Activated naive CD4-positive, alpha-beta T cell (primary cell): ENCODE data around the gene ADAM15.

Experiments used
- DNase-seq, 4 experiments: peaks; one replicate each; lab custom pipeline; 2025; lab: John Stamatoyannopoulos, UW

Gene ADAM15

DNA sequence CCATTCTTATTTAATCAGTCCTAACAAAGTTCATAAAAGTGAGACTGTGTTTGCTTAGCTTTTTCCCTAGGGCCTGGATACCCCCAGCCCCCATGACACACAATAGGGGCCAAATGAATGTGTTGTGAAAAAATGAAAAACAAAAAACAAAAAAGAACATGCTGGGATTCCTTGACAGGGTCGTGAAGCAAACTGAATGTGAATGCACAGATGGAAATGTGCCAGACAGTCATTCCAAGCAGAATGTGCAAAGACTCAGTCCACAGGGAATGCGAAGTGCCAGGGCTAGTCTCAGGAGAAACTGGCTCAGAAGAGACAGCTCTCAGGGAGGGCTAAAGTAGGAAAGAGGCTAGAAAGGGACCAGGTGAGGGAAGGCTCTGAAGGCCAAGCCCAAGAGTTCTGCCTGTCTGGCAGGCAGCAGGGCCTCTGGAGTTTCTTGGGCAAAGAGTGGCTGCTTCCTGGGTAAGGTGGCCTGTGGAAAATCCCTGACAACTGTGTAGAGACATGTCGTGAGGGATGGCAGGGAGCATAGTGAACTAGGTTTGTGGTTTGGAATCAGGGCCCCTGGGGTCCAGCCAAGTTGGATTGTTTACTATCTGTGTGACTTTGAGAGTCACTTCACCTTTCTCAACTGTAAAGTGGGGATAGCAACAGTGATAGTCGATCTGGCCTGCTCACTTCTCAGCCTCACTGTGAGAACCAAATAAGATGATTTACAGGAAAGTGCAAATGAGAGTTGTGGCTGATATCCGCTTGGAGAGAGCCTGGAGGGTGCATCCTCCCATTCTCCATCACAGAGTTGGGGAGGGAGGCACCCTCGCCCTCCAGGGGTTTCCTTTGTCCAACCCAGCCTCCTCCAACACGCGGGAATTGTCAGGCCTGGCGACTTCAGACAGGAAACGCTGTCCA is 1.2 kb upstream of the ADAM15 start:
- DNase-seq: no peak

- DNase-seq: no peak
Observed at GRCh38 chr1:155051342-155051776, 243 bp downstream of the ADAM15 start.

DNA sequence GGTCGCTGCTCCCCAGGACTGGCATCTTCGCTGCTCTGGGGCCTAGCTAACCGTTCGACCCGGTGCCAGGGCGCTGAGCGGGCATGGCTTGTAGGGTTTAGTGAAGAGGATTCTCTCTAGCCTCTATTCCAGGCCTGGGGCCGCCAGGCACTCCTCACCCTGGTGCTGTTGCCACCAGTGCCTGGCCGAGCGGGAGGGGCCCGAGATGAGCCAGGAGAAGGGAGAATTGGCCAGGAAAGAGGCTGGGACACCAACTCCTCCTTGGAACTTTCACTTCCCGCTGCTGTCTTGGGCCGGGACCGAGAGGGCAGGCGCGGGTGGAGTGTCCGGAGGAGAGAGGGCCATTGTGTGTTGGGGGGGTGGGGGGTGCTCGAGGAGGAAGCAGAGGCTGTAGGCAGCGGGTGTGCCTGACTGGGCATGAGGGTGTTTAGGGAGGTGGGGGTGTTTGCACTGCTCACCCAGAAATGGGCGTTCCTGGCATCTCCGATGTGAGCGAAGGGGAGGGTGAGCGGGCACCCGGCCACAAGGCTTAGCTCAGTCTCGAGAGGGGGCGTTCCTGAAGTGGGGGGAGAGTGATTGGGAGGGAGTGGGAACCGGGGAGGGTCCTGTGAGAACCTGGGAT is 772 bp downstream of the ADAM15 start:
- peak in 3 of 4 experiments; percentile 8 to 40 (median 18) for DNase-seq

GRCh38 chr1:155052439-155053395 is 1.6 kb downstream of the ADAM15 start:
- no peak for DNase-seq

GRCh38 chr1:155053531-155054105 is 2.5 kb downstream of the ADAM15 start:
- DNase-seq: no peak

GRCh38 chr1:155057104-155057503 is 6.0 kb downstream of the ADAM15 start:
- DNase-seq: no peak

DNA sequence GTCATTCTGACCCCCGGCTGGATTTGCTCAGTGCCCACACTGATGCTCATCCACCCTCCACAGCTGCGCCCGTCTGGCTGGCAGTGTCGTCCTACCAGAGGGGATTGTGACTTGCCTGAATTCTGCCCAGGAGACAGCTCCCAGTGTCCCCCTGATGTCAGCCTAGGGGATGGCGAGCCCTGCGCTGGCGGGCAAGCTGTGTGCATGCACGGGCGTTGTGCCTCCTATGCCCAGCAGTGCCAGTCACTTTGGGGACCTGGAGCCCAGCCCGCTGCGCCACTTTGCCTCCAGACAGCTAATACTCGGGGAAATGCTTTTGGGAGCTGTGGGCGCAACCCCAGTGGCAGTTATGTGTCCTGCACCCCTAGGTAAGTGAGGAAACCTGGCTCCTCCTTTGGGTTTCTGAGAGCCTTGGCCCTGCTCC is 6.7 kb downstream of the ADAM15 start:
- no peak for DNase-seq

DNA sequence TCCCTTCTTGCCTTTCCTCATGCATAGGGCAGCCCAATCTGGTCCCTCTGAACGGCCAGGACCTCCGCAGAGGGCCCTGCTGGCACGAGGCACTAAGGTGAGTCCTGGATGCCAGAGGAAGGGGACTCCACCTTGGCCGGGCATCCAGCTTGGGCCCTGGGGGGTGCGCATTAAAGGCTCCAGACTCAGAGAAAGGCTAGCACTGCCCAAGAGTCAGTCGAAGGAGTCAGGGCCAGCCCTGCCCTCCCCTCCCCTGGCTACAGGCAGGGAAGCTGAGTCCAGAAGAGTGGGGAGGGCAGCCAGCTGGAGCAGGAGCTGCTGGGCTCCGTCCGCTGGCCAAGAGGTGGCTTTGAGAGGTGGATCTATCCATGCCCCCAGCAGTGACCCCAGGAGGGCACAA is 9.6 kb downstream of the ADAM15 start:
- DNase-seq: no peak

GRCh38 chr1:155061381-155062150 is 10.4 kb downstream of the ADAM15 start:
- peak; percentile 81 to 97 (median 95) for DNase-seq

- no peak for DNase-seq
Observed at GRCh38 chr1:155062151-155062686, 11.1 kb downstream of the ADAM15 start.

GRCh38 chr1:155062702-155063411 is 11.7 kb downstream of the ADAM15 start:
- DNase-seq: peak; percentile 32 to 72 (median 50)

- peak; percentile 41 to 79 (median 60) for DNase-seq
Observed at GRCh38 chr1:155063550-155064110, 12.5 kb downstream of the ADAM15 start, which contains the start of gene EFNA4. TSS of gene EFNA4 (plus strand) at chr1:155063740. CDS start at chr1:155063824, 84 bp downstream.

GRCh38 chr1:155064111-155064831 is 13.2 kb downstream of the ADAM15 start:
- DNase-seq: no peak

DNA sequence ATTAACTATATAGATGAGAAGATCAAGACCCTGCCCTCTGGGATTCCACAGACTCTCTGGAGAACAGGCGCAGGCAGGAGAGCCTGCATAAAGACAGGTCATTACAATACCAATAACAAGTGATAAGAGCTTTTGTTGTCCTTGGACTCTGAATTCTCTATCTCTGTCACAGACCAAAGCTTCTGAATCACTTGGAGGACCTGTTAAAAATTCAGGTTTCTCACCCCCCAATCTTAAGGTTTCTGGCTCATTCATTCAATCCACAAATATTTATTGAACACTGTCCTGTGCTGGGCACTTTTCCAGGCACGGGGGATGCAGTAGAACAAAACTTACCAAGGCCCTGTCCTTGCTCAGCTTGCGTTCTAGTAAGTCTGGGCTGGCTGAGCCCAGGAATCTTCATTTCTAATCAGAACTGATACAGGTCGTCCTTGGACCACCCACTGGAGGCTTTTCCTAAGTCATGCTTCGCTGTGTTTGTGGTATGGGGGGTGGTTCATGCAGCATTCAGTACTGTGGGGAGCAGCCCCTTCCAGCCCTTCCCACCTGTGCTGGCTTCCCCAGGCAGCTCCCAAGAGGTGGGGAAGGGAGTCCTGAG is 13.8 kb downstream of the ADAM15 start:
- DNase-seq: no peak

DNA sequence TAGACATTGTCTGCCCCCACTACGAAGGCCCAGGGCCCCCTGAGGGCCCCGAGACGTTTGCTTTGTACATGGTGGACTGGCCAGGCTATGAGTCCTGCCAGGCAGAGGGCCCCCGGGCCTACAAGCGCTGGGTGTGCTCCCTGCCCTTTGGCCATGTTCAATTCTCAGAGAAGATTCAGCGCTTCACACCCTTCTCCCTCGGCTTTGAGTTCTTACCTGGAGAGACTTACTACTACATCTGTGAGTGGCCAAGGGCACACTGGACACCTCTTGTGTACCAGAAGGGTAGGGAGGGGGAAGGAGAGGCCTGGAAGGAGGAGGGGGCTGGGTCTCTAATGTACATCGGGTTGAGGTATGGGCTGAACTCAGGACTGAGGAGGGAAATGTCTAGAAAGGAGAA is 15.7 kb downstream of the ADAM15 start:
- no peak for DNase-seq

- DNase-seq: no peak
Observed at GRCh38 chr1:155068599-155068998, 17.5 kb downstream of the ADAM15 start.

DNA sequence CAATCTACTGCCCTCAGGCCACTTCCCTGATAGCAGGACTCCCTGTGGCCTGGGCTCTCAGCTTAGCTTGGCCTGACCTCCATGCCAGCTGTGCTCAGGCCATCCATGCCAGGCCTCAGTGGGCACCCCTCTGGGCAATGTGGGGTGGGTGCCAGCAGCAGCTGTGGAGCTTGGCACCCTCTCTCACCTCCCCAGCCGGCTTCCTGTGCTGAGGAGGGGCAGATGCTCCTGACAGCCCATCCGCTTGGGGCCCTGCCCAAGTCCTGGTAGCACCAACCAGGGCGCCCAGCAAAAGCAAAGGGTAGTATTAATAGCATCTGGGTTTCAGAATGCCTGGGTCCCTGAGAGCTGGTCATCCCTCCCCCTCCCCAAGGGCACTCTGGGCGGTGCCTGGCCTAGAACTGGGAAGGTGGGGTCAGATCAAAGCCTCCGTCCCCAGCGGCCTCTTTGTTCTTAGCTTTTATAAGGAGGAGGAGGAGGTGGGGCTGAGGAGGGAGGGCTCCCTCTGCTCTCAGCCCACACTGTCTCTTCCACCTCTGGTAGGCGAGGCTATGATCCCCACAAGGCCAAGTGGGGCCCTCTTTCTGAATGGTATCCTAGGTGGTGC is 18.5 kb downstream of the ADAM15 start:
- no peak for DNase-seq

DNA sequence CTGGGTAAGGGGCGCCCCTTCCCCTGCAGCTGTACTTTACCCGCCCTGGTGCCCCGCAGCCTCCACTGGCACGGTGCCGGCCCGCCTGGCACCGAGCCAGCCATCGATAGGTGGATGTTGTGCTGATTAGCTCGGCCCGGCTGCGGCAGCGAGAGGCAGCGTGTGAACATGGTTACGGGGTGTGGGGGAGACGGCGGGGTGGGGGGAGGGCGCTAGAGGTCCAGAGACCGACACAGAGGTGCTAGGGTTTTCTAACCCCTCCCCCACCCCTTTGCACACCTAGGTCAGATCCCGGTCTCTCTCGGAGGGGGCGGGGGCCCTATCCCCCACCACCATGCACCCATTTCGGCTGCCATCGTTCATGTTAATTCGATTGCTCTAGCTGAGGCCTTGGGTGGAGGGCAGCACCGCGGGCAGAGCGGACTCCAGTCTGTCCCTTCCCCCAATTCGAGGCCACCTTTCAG is 19.1 kb downstream of the ADAM15 start:
- DNase-seq: no peak
